ENCODE data around the gene NACAD. TPM values are rescaled to one million over a fixed set of nuclear protein-coding genes. Genes with fewer than 3 reads are reported as not detected.

NACAD gene
- total RNA-seq, 1 donor from 2014 or later = 0.33 TPM

DNA sequence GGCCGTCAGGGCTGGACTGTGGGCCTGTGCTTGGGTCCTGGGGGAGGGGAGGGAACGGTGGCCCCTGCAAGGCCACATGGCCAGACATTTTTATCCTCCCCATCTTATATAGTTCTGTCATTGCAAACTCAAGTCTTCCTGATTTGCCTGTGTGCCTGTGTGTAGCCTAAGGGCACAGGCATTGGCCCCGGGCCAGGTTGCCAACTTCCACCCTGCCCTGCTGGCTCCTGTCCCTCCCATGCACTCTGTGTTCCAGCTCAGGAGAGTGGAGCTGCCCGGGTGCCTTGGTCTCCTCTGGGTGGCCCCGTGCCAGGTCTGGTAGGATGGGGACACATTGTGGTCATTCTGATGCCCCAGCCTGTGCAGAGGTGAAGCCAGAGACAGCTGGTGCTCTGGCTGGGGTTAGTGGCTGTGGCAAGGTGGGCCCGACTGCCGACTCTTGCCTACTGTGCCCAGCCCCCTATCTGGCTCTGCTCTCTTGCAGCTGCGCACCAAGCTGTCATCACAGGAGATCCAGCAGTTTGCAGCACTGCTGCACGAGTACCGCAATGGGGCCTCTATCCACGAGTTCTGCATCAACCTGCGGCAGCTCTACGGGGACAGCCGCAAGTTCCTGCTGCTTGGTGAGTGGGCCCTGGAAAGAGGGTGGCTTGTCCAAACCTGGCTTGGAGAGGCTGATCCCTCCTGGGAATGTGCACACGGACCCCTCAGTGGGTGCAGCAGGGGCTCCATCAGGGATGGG lies 14.8 kb downstream of the NACAD start:
- no peak overlapping the region for H3K27ac Mint-ChIP-seq
- ATAC-seq (ENCODE audit: low read depth) (no peak), DNase-seq (no peak)
- intact Hi-C loops (cut with micrococcal nuclease) = no loop called here
- H3K36me3 Mint-ChIP-seq (ENCODE audit: low read depth) = peaks cover 81% of the 10 kb centered on the region
- TF ChIP-seq CTCF (IDR thresholded peaks at IDR 0.05) = no peak
- no peaks in the 10 kb centered on the region for H3K27me3 Mint-ChIP-seq
- no peak overlapping the region for H3K4me3 Mint-ChIP-seq
- H3K4me1 Mint-ChIP-seq = no peaks in the 10 kb centered on the region
- CTCF ChIA-PET = interaction anchor here (2.0 kb wide), 1 partner anchor 100 kb away, joined by 4 read pairs; no protein-coding TSS in a partner anchor
- POLR2A ChIA-PET = no interaction called here
- no peaks in the 10 kb centered on the region for H3K9me3 Mint-ChIP-seq

- Mint-ChIP-seq H3K27me3 (no peaks in the 10 kb centered on the region), H3K4me1 (peaks cover 6% of the 10 kb centered on the region), H3K4me3 (no peak overlapping the region), H3K27ac (no peak overlapping the region), H3K9me3 (no peaks in the 10 kb centered on the region), H3K36me3 (ENCODE audit: low read depth) (peaks cover 88% of the 10 kb centered on the region)
- ChIA-PET CTCF (interaction anchor here (2.0 kb wide), 1 partner anchor 99 kb away, joined by 4 read pairs; no protein-coding TSS in a partner anchor), POLR2A (no interaction called here)
- intact Hi-C loops (cut with micrococcal nuclease) = no loop called here
- no peak for DNase-seq
- TF ChIP-seq CTCF (IDR thresholded peaks at IDR 0.05) = no peak
- no peak for ATAC-seq (ENCODE audit: low read depth)
Measured at GRCh38 chr7:45073031-45073785, 15.6 kb downstream of the NACAD start.

GRCh38 chr7:45072131-45073030 lies 16.4 kb downstream of the NACAD start:
- Mint-ChIP-seq H3K36me3 (ENCODE audit: low read depth) (peaks cover 93% of the 10 kb centered on the region), H3K4me3 (no peak overlapping the region), H3K27me3 (no peaks in the 10 kb centered on the region), H3K4me1 (peaks cover 10% of the 10 kb centered on the region), H3K27ac (no peak overlapping the region), H3K9me3 (no peaks in the 10 kb centered on the region)
- ATAC-seq (ENCODE audit: low read depth) (no peak), DNase-seq (no peak)
- no peak for TF ChIP-seq CTCF (IDR thresholded peaks at IDR 0.05)
- CTCF ChIA-PET = no interaction called here
- intact Hi-C loops (cut with micrococcal nuclease) = no loop called here
- POLR2A ChIA-PET = no interaction called here

GRCh38 chr7:45071528-45071927 lies 17.2 kb downstream of the NACAD start:
- CTCF ChIA-PET = interaction anchor here (0.8 to 1.5 kb wide), 3 partner anchors 50 to 98 kb away, joined by 3 read pairs; no protein-coding TSS in a partner anchor

More at GRCh38 chr7:45071528-45071927, 17.2 kb downstream of the NACAD start:
- POLR2A ChIA-PET = no interaction called here
- DNase-seq = no peak
- H3K27ac Mint-ChIP-seq = no peak overlapping the region
- H3K4me1 Mint-ChIP-seq = peaks cover 10% of the 10 kb centered on the region
- no peak overlapping the region for H3K4me3 Mint-ChIP-seq
- no peaks in the 10 kb centered on the region for H3K27me3 Mint-ChIP-seq
- H3K36me3 Mint-ChIP-seq (ENCODE audit: low read depth) = peaks cover 89% of the 10 kb centered on the region
- TF ChIP-seq CTCF (IDR thresholded peaks at IDR 0.05) = no peak
- no peaks in the 10 kb centered on the region for H3K9me3 Mint-ChIP-seq
- no peak for ATAC-seq (ENCODE audit: low read depth)
- intact Hi-C loops (cut with micrococcal nuclease) = no loop called here
